D721Med (cell line): ENCODE results near the gene SACS.

ENCODE experiments used
- DNase-seq: peaks from one replicate; pipeline ENCODE4 v3.0.0; 2011; ENCODE audit warnings: low spot score; ENCODE audit not compliant: insufficient read length
- FAIRE-seq: peaks from 2 replicates; lab custom pipeline; 2011; peaks lifted over from hg19 to GRCh38; lab: Jason Lieb, UNC
- CTCF ChIP-seq: IDR thresholded peaks from 2 replicates; pipeline ENCODE4 v1.5.1; 2012; ENCODE audit warnings: mild to moderate bottlenecking, control low read depth; ENCODE audit not compliant: insufficient read depth; ENCODE audit errors: missing control alignments

Gene SACS

GRCh38 chr13:23350009-23350408 is 83.5 kb downstream of the SACS start:
- no peak for TF ChIP-seq CTCF
- FAIRE-seq (no peak), DNase-seq (no peak)

GRCh38 chr13:23349161-23349897 is 84.2 kb downstream of the SACS start:
- DNase-seq (no peak), FAIRE-seq (no peak)
- TF ChIP-seq CTCF, result no peak

- no peak for DNase-seq
- FAIRE-seq, result no peak
- TF ChIP-seq CTCF, result no peak
These were observed 85.0 kb downstream of the SACS start for GRCh38 chr13:23348262-23349127.

GRCh38 chr13:23347601-23348000 is 85.9 kb downstream of the SACS start:
- TF ChIP-seq CTCF, result no peak
- FAIRE-seq, result no peak
- no peak for DNase-seq

- TF ChIP-seq CTCF, result no peak
- FAIRE-seq (no peak), DNase-seq (no peak)
These were observed 88.4 kb downstream of the SACS start for GRCh38 chr13:23344931-23345595.

GRCh38 chr13:23339225-23339624 is 94.3 kb downstream of the SACS start:
- DNase-seq (no peak), FAIRE-seq (no peak)
- TF ChIP-seq CTCF, result no peak
